Activated CD8-positive, alpha-beta memory T cell treated with anti-CD3 and anti-CD28 coated beads for 1 hour (primary cell): ENCODE results near the gene NEK4.
"Not testable (repeated sequence)": the region's sequence is repeated elsewhere in the genome, so short reads cannot be mapped to it uniquely, and the experiment has no call there.

Experiments
- DNase-seq, 2 donors: peaks; one replicate each; pipeline ENCODE4 v3.0.0-alpha.2; 2020; ENCODE audit warnings: low read depth in 1 of 2; ENCODE audit errors: extremely low read depth in 1 of 2

Gene NEK4

GRCh38 chr3:52678265-52679198 is 92.2 kb downstream of the NEK4 start:
- no peak for DNase-seq

DNA sequence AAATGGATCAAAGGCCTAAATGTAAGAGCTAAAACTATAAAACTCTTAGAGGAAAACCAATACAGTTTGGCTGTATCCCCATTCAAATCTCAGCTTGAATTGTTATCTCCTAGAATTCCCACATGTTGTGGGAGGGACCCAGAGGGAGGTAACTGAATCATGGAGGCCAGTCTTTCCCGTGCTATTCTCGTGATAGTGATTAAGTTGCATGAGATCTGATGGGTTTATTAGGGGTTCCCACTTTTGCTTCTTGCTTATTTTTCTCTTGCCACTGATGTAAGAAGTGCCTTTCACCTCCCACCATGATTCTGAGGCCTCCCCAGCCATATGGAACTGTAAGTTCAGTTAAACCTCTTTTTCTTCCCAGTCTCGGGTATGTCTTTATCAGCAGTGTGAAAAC is 94.5 kb downstream of the NEK4 start:
- not testable (repeated sequence) for DNase-seq

DNA sequence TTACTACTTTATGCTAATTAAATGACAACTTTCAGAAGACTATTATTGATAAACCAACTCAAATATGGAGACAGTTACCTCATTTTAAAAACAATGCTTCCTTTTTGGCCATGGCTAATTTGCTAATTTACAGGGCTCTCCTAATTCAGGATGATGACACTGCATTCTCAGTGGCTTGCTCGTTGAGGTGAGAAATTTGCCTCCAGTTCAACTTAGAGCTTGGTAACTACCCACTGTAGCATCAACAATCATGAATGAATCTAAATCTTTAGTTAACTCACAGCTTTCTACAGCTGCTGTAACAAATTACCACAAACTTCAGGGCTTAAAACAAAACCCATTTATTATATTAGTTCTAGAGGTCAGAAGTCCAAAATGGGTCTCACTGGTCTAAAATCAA is 99.1 kb downstream of the NEK4 start:
- no peak for DNase-seq

GRCh38 chr3:52670621-52671521 is 99.9 kb downstream of the NEK4 start:
- DNase-seq, result no peak

GRCh38 chr3:52663098-52663497 is 107.6 kb downstream of the NEK4 start:
- DNase-seq, result no peak

- no peak for DNase-seq
These were observed 110.7 kb downstream of the NEK4 start for GRCh38 chr3:52660046-52660445.
